ENCODE results near the gene TIMP3.

The TIMP3 gene

GRCh38 chr22:32852395-32853251, 51.1 kb downstream of the TIMP3 start:
- no peaks in the 10 kb centered on the region for H3K9me3 ChIP-seq
- no peak overlapping the region for H3K4me3 ChIP-seq
- H3K27me3 ChIP-seq (ENCODE audit: low read depth), result no peaks in the 10 kb centered on the region
- no peak for DNase-seq (ENCODE audit: low spot score in 2 of 2)
- in situ Hi-C loops (cut with MboI; ENCODE audit: low sequenced_read_pairs), result no loop called here
- H3K36me3 ChIP-seq (replicated peaks), result no peaks in the 10 kb centered on the region
- H3K4me1 ChIP-seq, result no peaks in the 10 kb centered on the region

GRCh38 chr22:32853662-32854061, 52.2 kb downstream of the TIMP3 start:
- no peaks in the 10 kb centered on the region for H3K36me3 ChIP-seq (replicated peaks)
- H3K27me3 ChIP-seq (ENCODE audit: low read depth), result no peaks in the 10 kb centered on the region
- no peak overlapping the region for H3K4me3 ChIP-seq
- no peak for DNase-seq (ENCODE audit: low spot score in 2 of 2)
- H3K4me1 ChIP-seq, result no peaks in the 10 kb centered on the region
- H3K9me3 ChIP-seq, result no peaks in the 10 kb centered on the region
- in situ Hi-C loops (cut with MboI; ENCODE audit: low sequenced_read_pairs), result no loop called here

GRCh38 chr22:32854351-32854804, 52.9 kb downstream of the TIMP3 start:
- Histone ChIP-seq H3K9me3 (no peaks in the 10 kb centered on the region), H3K4me1 (no peaks in the 10 kb centered on the region), H3K4me3 (no peak overlapping the region), H3K27me3 (ENCODE audit: low read depth) (no peaks in the 10 kb centered on the region), H3K36me3 (replicated peaks) (no peaks in the 10 kb centered on the region)
- no peak for DNase-seq (ENCODE audit: low spot score in 2 of 2)
- in situ Hi-C loops (cut with MboI; ENCODE audit: low sequenced_read_pairs), result no loop called here

GRCh38 chr22:32855045-32855756, 53.7 kb downstream of the TIMP3 start:
- Histone ChIP-seq H3K4me3 (no peak overlapping the region), H3K36me3 (replicated peaks) (no peaks in the 10 kb centered on the region), H3K4me1 (no peaks in the 10 kb centered on the region), H3K9me3 (no peaks in the 10 kb centered on the region), H3K27me3 (ENCODE audit: low read depth) (no peaks in the 10 kb centered on the region)
- in situ Hi-C loops (cut with MboI; ENCODE audit: low sequenced_read_pairs), result no loop called here
- no peak for DNase-seq (ENCODE audit: low spot score in 2 of 2)

GRCh38 chr22:32858121-32858703, 56.7 kb downstream of the TIMP3 start:
- no peaks in the 10 kb centered on the region for H3K27me3 ChIP-seq (ENCODE audit: low read depth)
- no peaks in the 10 kb centered on the region for H3K4me1 ChIP-seq
- no peak for DNase-seq (ENCODE audit: low spot score in 2 of 2)
- no peak overlapping the region for H3K4me3 ChIP-seq
- H3K9me3 ChIP-seq, result no peaks in the 10 kb centered on the region
- in situ Hi-C loops (cut with MboI; ENCODE audit: low sequenced_read_pairs), result no loop called here
- H3K36me3 ChIP-seq (replicated peaks), result no peaks in the 10 kb centered on the region

- no peaks in the 10 kb centered on the region for H3K4me1 ChIP-seq
- in situ Hi-C loops (cut with MboI; ENCODE audit: low sequenced_read_pairs), result no loop called here
- no peaks in the 10 kb centered on the region for H3K9me3 ChIP-seq
- DNase-seq (ENCODE audit: low spot score in 2 of 2), result no peak
- H3K4me3 ChIP-seq, result no peak overlapping the region
- H3K36me3 ChIP-seq (replicated peaks), result no peaks in the 10 kb centered on the region
- H3K27me3 ChIP-seq (ENCODE audit: low read depth), result no peaks in the 10 kb centered on the region
These were observed 57.5 kb downstream of the TIMP3 start for GRCh38 chr22:32858957-32859356.

GRCh38 chr22:32859743-32860142, 58.2 kb downstream of the TIMP3 start:
- H3K36me3 ChIP-seq (replicated peaks), result no peaks in the 10 kb centered on the region

GRCh38 chr22:32861330-32861729, 59.8 kb downstream of the TIMP3 start:
- in situ Hi-C loops (cut with MboI; ENCODE audit: low sequenced_read_pairs), result no loop called here

More at GRCh38 chr22:32859743-32860142, 58.2 kb downstream of the TIMP3 start:
- in situ Hi-C loops (cut with MboI; ENCODE audit: low sequenced_read_pairs), result no loop called here
- no peak for DNase-seq (ENCODE audit: low spot score in 2 of 2)
- Histone ChIP-seq H3K4me1 (no peaks in the 10 kb centered on the region), H3K27me3 (ENCODE audit: low read depth) (no peaks in the 10 kb centered on the region), H3K9me3 (no peaks in the 10 kb centered on the region), H3K4me3 (no peak overlapping the region)

GRCh38 chr22:32862083-32862482, 60.6 kb downstream of the TIMP3 start:
- in situ Hi-C loops (cut with MboI; ENCODE audit: low sequenced_read_pairs), result no loop called here

More at GRCh38 chr22:32861330-32861729, 59.8 kb downstream of the TIMP3 start:
- DNase-seq (ENCODE audit: low spot score in 2 of 2), result no peak
- Histone ChIP-seq H3K27me3 (ENCODE audit: low read depth) (no peaks in the 10 kb centered on the region), H3K36me3 (replicated peaks) (no peaks in the 10 kb centered on the region), H3K4me1 (no peaks in the 10 kb centered on the region), H3K4me3 (no peak overlapping the region), H3K9me3 (no peaks in the 10 kb centered on the region)

GRCh38 chr22:32862936-32863661, 61.6 kb downstream of the TIMP3 start:
- DNase-seq (ENCODE audit: low spot score in 2 of 2), result no peak
- no peaks in the 10 kb centered on the region for H3K36me3 ChIP-seq (replicated peaks)

More at GRCh38 chr22:32862083-32862482, 60.6 kb downstream of the TIMP3 start:
- no peak for DNase-seq (ENCODE audit: low spot score in 2 of 2)
- H3K36me3 ChIP-seq (replicated peaks), result no peaks in the 10 kb centered on the region
- H3K9me3 ChIP-seq, result no peaks in the 10 kb centered on the region
- H3K27me3 ChIP-seq (ENCODE audit: low read depth), result no peaks in the 10 kb centered on the region
- no peaks in the 10 kb centered on the region for H3K4me1 ChIP-seq
- no peak overlapping the region for H3K4me3 ChIP-seq

GRCh38 chr22:32864041-32864440, 62.5 kb downstream of the TIMP3 start:
- H3K36me3 ChIP-seq (replicated peaks), result no peaks in the 10 kb centered on the region
- in situ Hi-C loops (cut with MboI; ENCODE audit: low sequenced_read_pairs), result no loop called here

More at GRCh38 chr22:32862936-32863661, 61.6 kb downstream of the TIMP3 start:
- in situ Hi-C loops (cut with MboI; ENCODE audit: low sequenced_read_pairs), result no loop called here
- no peaks in the 10 kb centered on the region for H3K27me3 ChIP-seq (ENCODE audit: low read depth)
- H3K4me1 ChIP-seq, result no peaks in the 10 kb centered on the region
- no peaks in the 10 kb centered on the region for H3K9me3 ChIP-seq
- no peak overlapping the region for H3K4me3 ChIP-seq

GRCh38 chr22:32864596-32864995, 63.1 kb downstream of the TIMP3 start:
- no peaks in the 10 kb centered on the region for H3K4me1 ChIP-seq
- in situ Hi-C loops (cut with MboI; ENCODE audit: low sequenced_read_pairs), result no loop called here
- no peaks in the 10 kb centered on the region for H3K36me3 ChIP-seq (replicated peaks)
- DNase-seq (ENCODE audit: low spot score in 2 of 2), result no peak
- H3K4me3 ChIP-seq, result no peak overlapping the region
- H3K9me3 ChIP-seq, result no peaks in the 10 kb centered on the region
- H3K27me3 ChIP-seq (ENCODE audit: low read depth), result no peaks in the 10 kb centered on the region

More at GRCh38 chr22:32864041-32864440, 62.5 kb downstream of the TIMP3 start:
- DNase-seq (ENCODE audit: low spot score in 2 of 2), result no peak
- H3K27me3 ChIP-seq (ENCODE audit: low read depth), result no peaks in the 10 kb centered on the region
- H3K4me3 ChIP-seq, result no peak overlapping the region
- no peaks in the 10 kb centered on the region for H3K9me3 ChIP-seq
- no peaks in the 10 kb centered on the region for H3K4me1 ChIP-seq

GRCh38 chr22:32866953-32867352, 65.4 kb downstream of the TIMP3 start:
- in situ Hi-C loops (cut with MboI; ENCODE audit: low sequenced_read_pairs), result no loop called here
- H3K4me3 ChIP-seq, result no peak overlapping the region
- H3K27me3 ChIP-seq (ENCODE audit: low read depth), result no peaks in the 10 kb centered on the region
- H3K4me1 ChIP-seq, result no peaks in the 10 kb centered on the region
- no peaks in the 10 kb centered on the region for H3K9me3 ChIP-seq
- DNase-seq (ENCODE audit: low spot score in 2 of 2), result no peak
- H3K36me3 ChIP-seq (replicated peaks), result no peaks in the 10 kb centered on the region
